Measurements from ENCODE around the gene SLC14A1. TPM values are rescaled to one million over a fixed set of nuclear protein-coding genes. Genes with fewer than 3 reads are reported as not detected.

The SLC14A1 gene
- total RNA-seq, 1 experiment from 2014 or later = 2.3 TPM

- CTCF ChIA-PET = interaction anchor here (1.1 kb wide), 1 partner anchor 117 kb away, joined by 5 read pairs; no protein-coding TSS in a partner anchor
- BruUV-seq (replicated peaks) = no TSS peak
- DNase-seq = peak; percentile 64
- Histone ChIP-seq H3K9me2 (replicated peaks; ENCODE audit: low read length) (no peaks in the 10 kb centered on the region), H2AFZ (ENCODE audit: low read length) (no peak overlapping the region), H3K27ac (ENCODE audit: low read length) (no peak overlapping the region), H3K36me3 (ENCODE audit: low read depth, low read length) (no peaks in the 10 kb centered on the region), H3K4me1 (ENCODE audit: insufficient read depth, low read length) (peaks cover 7% of the 10 kb centered on the region; the same call in 1 of the 2 replicates), H3K79me2 (ENCODE audit: low read length) (no peaks in the 10 kb centered on the region), H3F3A (ENCODE audit: low read length, unreplicated experiment) (no peaks in the 10 kb centered on the region), H3K4me3 (ENCODE audit: low read length) (no peak overlapping the region), H3K9ac (ENCODE audit: low read length) (no peak overlapping the region), H3K4me2 (ENCODE audit: low read length) (no peak overlapping the region), H3K9me3 (ENCODE audit: low read length) (no peaks in the 10 kb centered on the region), H4K20me1 (ENCODE audit: low read length) (no peaks in the 10 kb centered on the region), H3K27me3 (ENCODE audit: low read length) (no peaks in the 10 kb centered on the region)
- peak; percentile 92 for ATAC-seq
- intact Hi-C loops (cut with micrococcal nuclease) = loop anchor here (1.0 to 5.0 kb wide), 4 partner anchors 49 to 157 kb away; no protein-coding TSS in a partner anchor
- POLR2A ChIA-PET (ENCODE audit: unreplicated experiment) = no interaction called here
- TF ChIP-seq CTCF (conservative IDR thresholded peaks at IDR 0.05; ENCODE audit: low read depth, low read length) (peak; percentile 53), EZH2phosphoT487 (IDR thresholded peaks at IDR 0.05; ENCODE audit: borderline replicate concordance, low read length) (no peak)
Observed at GRCh38 chr18:45722899-45723298, 1.1 kb upstream of the SLC14A1 start.

- CTCF ChIA-PET = no interaction called here
- intact Hi-C loops (cut with micrococcal nuclease) = loop anchor here (5.0 kb wide), 1 partner anchor 48 kb away; no protein-coding TSS in a partner anchor
Observed at GRCh38 chr18:45724601-45725000, 620 bp downstream of the SLC14A1 start.

GRCh38 chr18:45725336-45725735 is 1.4 kb downstream of the SLC14A1 start:
- H3K36me3 ChIP-seq (ENCODE audit: low read depth, low read length) = no peaks in the 10 kb centered on the region
- no peak for ATAC-seq
- H3K27me3 ChIP-seq (ENCODE audit: low read length) = no peaks in the 10 kb centered on the region
- DNase-seq = no peak
- peaks cover 7% of the 10 kb centered on the region; the same call in 1 of the 2 replicates for H3K4me1 ChIP-seq (ENCODE audit: insufficient read depth, low read length)
- H4K20me1 ChIP-seq (ENCODE audit: low read length) = no peaks in the 10 kb centered on the region
- no peaks in the 10 kb centered on the region for H3K9me3 ChIP-seq (ENCODE audit: low read length)
- no peaks in the 10 kb centered on the region for H3K9me2 ChIP-seq (replicated peaks; ENCODE audit: low read length)
- POLR2A ChIA-PET (ENCODE audit: unreplicated experiment) = no interaction called here
- CTCF ChIA-PET = no interaction called here
- no TSS peak for BruUV-seq (replicated peaks)
- intact Hi-C loops (cut with micrococcal nuclease) = no loop called here
- no peak overlapping the region for H3K4me3 ChIP-seq (ENCODE audit: low read length)
- H2AFZ ChIP-seq (ENCODE audit: low read length) = no peak overlapping the region
- TF ChIP-seq EZH2 (IDR thresholded peaks at IDR 0.05; ENCODE audit: low read length, unreplicated experiment) (no peak), CTCF (conservative IDR thresholded peaks at IDR 0.05; ENCODE audit: low read depth, low read length) (no peak), EZH2phosphoT487 (IDR thresholded peaks at IDR 0.05; ENCODE audit: borderline replicate concordance, low read length) (no peak)
- H3K4me2 ChIP-seq (ENCODE audit: low read length) = no peak overlapping the region
- H3F3A ChIP-seq (ENCODE audit: low read length, unreplicated experiment) = no peaks in the 10 kb centered on the region
- no peak overlapping the region for H3K9ac ChIP-seq (ENCODE audit: low read length)
- H3K27ac ChIP-seq (ENCODE audit: low read length) = no peak overlapping the region
- no peaks in the 10 kb centered on the region for H3K79me2 ChIP-seq (ENCODE audit: low read length)

More at GRCh38 chr18:45724601-45725000, 620 bp downstream of the SLC14A1 start:
- ATAC-seq (no peak), DNase-seq (no peak)
- no peaks in the 10 kb centered on the region for H3K79me2 ChIP-seq (ENCODE audit: low read length)
- H3F3A ChIP-seq (ENCODE audit: low read length, unreplicated experiment) = no peaks in the 10 kb centered on the region
- H3K9me2 ChIP-seq (replicated peaks; ENCODE audit: low read length) = no peaks in the 10 kb centered on the region
- POLR2A ChIA-PET (ENCODE audit: unreplicated experiment) = no interaction called here
- no peaks in the 10 kb centered on the region for H4K20me1 ChIP-seq (ENCODE audit: low read length)
- H3K27ac ChIP-seq (ENCODE audit: low read length) = no peak overlapping the region
- no peaks in the 10 kb centered on the region for H3K9me3 ChIP-seq (ENCODE audit: low read length)
- H3K4me2 ChIP-seq (ENCODE audit: low read length) = no peak overlapping the region
- no TSS peak for BruUV-seq (replicated peaks)
- no peak overlapping the region for H2AFZ ChIP-seq (ENCODE audit: low read length)
- peaks cover 7% of the 10 kb centered on the region; the same call in 1 of the 2 replicates for H3K4me1 ChIP-seq (ENCODE audit: insufficient read depth, low read length)
- no peak overlapping the region for H3K9ac ChIP-seq (ENCODE audit: low read length)
- no peaks in the 10 kb centered on the region for H3K36me3 ChIP-seq (ENCODE audit: low read depth, low read length)
- H3K27me3 ChIP-seq (ENCODE audit: low read length) = no peaks in the 10 kb centered on the region
- TF ChIP-seq CTCF (conservative IDR thresholded peaks at IDR 0.05; ENCODE audit: low read depth, low read length) (no peak), EZH2phosphoT487 (IDR thresholded peaks at IDR 0.05; ENCODE audit: borderline replicate concordance, low read length) (no peak), EZH2 (IDR thresholded peaks at IDR 0.05; ENCODE audit: low read length, unreplicated experiment) (no peak)
- no peak overlapping the region for H3K4me3 ChIP-seq (ENCODE audit: low read length)

Data from PC-3 (cell line).